LNCAP (cell line): ENCODE results near the gene ADGRG6.

Experiments
- TF ChIP-seq, protein P1 (sequence below): fragments of 450-650 bp; IDR thresholded peaks from 2 replicates; pipeline ENCODE4 v1.5.1; 2017; ENCODE audit warnings: mild to moderate bottlenecking

The ADGRG6 gene

GRCh38 chr6:142339968-142340658, 38.3 kb downstream of the ADGRG6 start:
- TF ChIP-seq, protein P1, sequence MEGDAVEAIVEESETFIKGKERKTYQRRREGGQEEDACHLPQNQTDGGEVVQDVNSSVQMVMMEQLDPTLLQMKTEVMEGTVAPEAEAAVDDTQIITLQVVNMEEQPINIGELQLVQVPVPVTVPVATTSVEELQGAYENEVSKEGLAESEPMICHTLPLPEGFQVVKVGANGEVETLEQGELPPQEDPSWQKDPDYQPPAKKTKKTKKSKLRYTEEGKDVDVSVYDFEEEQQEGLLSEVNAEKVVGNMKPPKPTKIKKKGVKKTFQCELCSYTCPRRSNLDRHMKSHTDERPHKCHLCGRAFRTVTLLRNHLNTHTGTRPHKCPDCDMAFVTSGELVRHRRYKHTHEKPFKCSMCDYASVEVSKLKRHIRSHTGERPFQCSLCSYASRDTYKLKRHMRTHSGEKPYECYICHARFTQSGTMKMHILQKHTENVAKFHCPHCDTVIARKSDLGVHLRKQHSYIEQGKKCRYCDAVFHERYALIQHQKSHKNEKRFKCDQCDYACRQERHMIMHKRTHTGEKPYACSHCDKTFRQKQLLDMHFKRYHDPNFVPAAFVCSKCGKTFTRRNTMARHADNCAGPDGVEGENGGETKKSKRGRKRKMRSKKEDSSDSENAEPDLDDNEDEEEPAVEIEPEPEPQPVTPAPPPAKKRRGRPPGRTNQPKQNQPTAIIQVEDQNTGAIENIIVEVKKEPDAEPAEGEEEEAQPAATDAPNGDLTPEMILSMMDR = no peak

DNA sequence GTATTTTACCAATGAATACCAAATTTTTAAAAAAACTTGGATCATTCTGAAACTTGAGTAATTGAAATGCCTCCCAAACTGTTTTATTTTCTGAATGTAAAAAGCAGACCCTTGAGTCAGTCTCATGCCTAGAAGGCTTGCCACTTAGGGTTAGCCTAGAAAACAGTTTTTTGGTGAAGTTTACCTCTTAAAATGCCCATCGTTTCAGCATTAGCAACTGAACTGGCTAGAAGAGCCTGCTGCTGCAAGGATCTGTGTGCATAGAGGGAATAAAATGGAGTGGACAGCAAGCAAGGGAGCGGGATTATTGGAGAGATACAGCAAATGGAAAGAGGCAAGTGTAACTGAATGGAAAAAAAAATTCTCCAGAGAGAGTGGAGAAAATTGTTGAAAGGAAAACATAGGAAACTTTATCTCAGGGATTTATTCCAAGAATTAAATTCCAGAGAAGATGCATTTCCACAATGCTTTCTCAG, 40.1 kb downstream of the ADGRG6 start:
- TF ChIP-seq, protein P1 = no peak

DNA sequence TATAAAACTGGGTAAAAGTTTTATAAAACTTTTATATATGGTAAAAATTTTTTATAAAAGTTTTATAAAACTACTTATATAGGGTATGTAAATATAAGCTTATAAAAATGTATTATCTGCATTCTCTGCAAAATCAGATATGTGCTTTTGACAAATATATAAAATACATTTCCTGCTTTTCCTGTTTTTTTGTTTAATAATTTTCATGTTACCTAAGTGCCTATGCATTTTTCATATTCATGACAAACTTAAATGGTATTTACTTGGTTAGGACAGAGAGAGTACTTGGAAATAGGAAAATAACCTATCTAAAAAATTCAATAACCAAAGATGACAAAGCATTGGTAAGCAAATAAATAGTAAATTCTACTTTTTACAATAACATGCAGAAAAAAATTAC, 41.2 kb downstream of the ADGRG6 start:
- TF ChIP-seq, protein P1 = no peak

DNA sequence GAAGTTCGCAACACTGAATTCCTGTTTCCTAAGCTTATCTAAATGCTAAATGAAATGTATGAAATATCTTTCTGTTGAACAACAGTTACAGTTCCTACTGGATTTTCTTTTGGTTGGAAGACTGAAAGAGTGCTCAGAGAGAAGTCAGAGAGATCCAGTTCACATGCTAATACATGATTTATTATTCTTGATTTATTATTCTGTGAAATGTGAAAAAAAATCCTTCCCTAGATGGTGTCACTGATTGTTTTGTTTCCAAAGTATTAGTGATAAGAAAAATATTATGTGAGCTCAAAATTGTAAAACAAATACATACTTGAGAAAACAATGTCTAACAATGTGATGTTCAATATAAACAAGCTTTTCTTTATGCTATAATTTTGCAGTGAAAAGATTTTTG, 42.1 kb downstream of the ADGRG6 start:
- TF ChIP-seq, protein P1 = no peak

DNA sequence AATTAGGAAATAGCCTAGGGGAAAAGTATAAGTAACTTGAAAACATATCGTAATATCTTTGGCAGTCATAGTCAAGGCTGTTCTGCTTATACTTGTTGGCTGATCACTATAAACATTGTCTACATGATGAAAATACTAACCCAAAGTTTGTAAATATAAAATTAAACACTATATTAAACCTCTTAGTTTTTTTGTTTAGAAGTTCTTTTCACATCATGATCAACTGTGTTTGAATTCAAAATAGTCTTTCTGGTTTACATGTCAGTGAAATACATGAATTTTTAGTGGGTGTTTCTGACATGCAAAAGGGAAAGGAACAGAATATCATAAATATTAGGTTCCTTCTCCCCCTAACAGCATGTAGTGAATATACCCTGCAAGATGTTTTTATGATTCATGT, 43.5 kb downstream of the ADGRG6 start:
- TF ChIP-seq, protein P1 = no peak

GRCh38 chr6:142349215-142349823, 47.5 kb downstream of the ADGRG6 start:
- TF ChIP-seq, protein P1 = no peak

GRCh38 chr6:142350309-142350708, 48.5 kb downstream of the ADGRG6 start:
- TF ChIP-seq, protein P1 = no peak
